Neural progenitor cell (in vitro differentiated cells): ENCODE results near the gene AGBL4. TPM values are rescaled to one million over a fixed set of nuclear protein-coding genes. Genes with fewer than 3 reads are reported as not detected.

ENCODE experiments used
- DNase-seq: peaks from one replicate; pipeline ENCODE4 v3.0.0-alpha.2; 2016; ENCODE audit warnings: low spot score
- H2AFZ ChIP-seq: fragments of 200-600 bp; sonication (generic); replicated peaks from 2 replicates; pipeline ENCODE4 v1.6.1; 2016; ENCODE audit warnings: antibody characterized with exemption
- H3F3A ChIP-seq: fragments of 200-600 bp; sonication (generic); 2 replicates; pipeline ENCODE4 v1.6.1; 2016; ENCODE audit warnings: antibody characterized with exemption, low read depth
- H3K27ac ChIP-seq: fragments of 200-600 bp; sonication (generic); 2 replicates; pipeline ENCODE4 v1.5.1; 2016; ENCODE audit warnings: mild to moderate bottlenecking
- H3K27me3 ChIP-seq: fragments of 200-600 bp; sonication (generic); 2 replicates; pipeline ENCODE4 v1.6.1; 2016; ENCODE audit warnings: mild to moderate bottlenecking, moderate library complexity
- H3K36me3 ChIP-seq: fragments of 200-600 bp; sonication (generic); 2 replicates; pipeline ENCODE4 v1.5.1; 2016
- H3K4me1 ChIP-seq: fragments of 200-600 bp; sonication (generic); 2 replicates; pipeline ENCODE4 v1.6.1; 2016; ENCODE audit warnings: mixed run types
- H3K4me2 ChIP-seq: fragments of 200-600 bp; sonication (generic); 2 replicates; pipeline ENCODE4 v1.6.1; 2016
- H3K4me3 ChIP-seq: fragments of 200-600 bp; sonication (generic); 2 replicates; pipeline ENCODE4 v1.5.1; 2016
- H3K79me2 ChIP-seq: fragments of 200-600 bp; sonication (generic); 2 replicates; pipeline ENCODE4 v1.6.1; 2016; ENCODE audit warnings: low read depth
- H3K9ac ChIP-seq: fragments of 200-600 bp; sonication (generic); 2 replicates; pipeline ENCODE4 v1.6.1; 2016
- H3K9me3 ChIP-seq: fragments of 200-600 bp; sonication (generic); 2 replicates; pipeline ENCODE4 v1.5.1; 2016; ENCODE audit warnings: low read depth
- H4K20me1 ChIP-seq: fragments of 200-600 bp; sonication (generic); 2 replicates; pipeline ENCODE4 v1.6.1; 2016; ENCODE audit warnings: low read depth
- H3K27ac Mint-ChIP-seq: 3 replicates; pipeline ENCODE4 v1.8.0; 2021; ENCODE audit warnings: mixed read lengths
- H3K27me3 Mint-ChIP-seq: 2 replicates; pipeline ENCODE4 v1.8.0; 2022; ENCODE audit warnings: low read depth, mild to moderate bottlenecking, inconsistent platforms, moderate library complexity, mixed read lengths; ENCODE audit not compliant: insufficient read depth
- H3K36me3 Mint-ChIP-seq: 3 replicates; pipeline ENCODE4 v1.8.0; 2021; ENCODE audit warnings: mixed read lengths
- H3K4me1 Mint-ChIP-seq: 3 replicates; pipeline ENCODE4 v1.8.0; 2021; ENCODE audit warnings: mixed read lengths
- H3K4me3 Mint-ChIP-seq: 3 replicates; pipeline ENCODE4 v1.8.0; 2021; ENCODE audit warnings: mild to moderate bottlenecking, moderate library complexity, mixed read lengths
- H3K9me3 Mint-ChIP-seq: 3 replicates; pipeline ENCODE4 v1.8.0; 2020; ENCODE audit warnings: mixed read lengths
- CTCF ChIP-seq: fragments of 200-600 bp; sonication (generic); IDR thresholded peaks from 2 replicates; pipeline ENCODE4 v1.5.1; 2017; ENCODE audit warnings: antibody characterized with exemption, mild to moderate bottlenecking
- EZH2 ChIP-seq: fragments of 200-600 bp; sonication (generic); IDR thresholded peaks from 2 replicates; pipeline ENCODE4 v1.6.1; 2017; ENCODE audit warnings: antibody characterized with exemption, mild to moderate bottlenecking, moderate library complexity
- EZH2phosphoT487 ChIP-seq: fragments of 200-600 bp; sonication (generic); IDR thresholded peaks from 2 replicates; pipeline ENCODE4 v1.6.1; 2017; ENCODE audit warnings: antibody characterized with exemption
- total RNA-seq: library from RNA; depleted of rRNA; stranded (reverse); fragments of >200 nt; gene quantifications from 2 replicates; pipeline ENCODE4 v1.2.3, GENCODE V29; 2015; ENCODE audit warnings: low replicate concordance

The AGBL4 gene
- total RNA-seq, 1 donor from 2014 or later = 1.5 TPM

DNA sequence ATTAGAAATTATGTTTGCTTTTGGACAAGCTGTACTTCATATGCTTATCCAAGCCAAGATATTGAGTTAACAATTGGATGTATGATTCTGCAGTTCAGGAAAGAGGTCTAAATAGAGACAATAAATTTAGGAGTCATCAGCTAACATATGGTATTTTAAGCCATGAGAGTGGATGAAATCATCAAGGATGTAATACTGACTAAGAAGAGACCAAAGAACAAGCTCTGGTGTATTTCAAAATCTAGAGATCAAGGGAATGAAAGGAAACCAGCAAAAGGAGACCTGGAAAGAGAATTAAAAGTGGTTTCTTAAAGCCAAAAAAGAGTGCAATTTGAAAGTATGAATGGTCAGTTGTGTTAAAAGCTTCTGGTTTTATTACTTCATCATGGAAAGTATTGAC, 1063.4 kb downstream of the AGBL4 start:
- DNase-seq = no peak
- Histone ChIP-seq H2AFZ (no peak overlapping the region), H3K27me3 (no peaks in the 10 kb centered on the region), H3K36me3 (no peaks in the 10 kb centered on the region), H3K27ac (no peak overlapping the region), H3K9me3 (no peaks in the 10 kb centered on the region), H3F3A (no peaks in the 10 kb centered on the region), H3K79me2 (no peaks in the 10 kb centered on the region), H3K4me3 (no peak overlapping the region), H3K4me1 (no peaks in the 10 kb centered on the region), H3K9ac (no peak overlapping the region), H3K4me2 (no peak overlapping the region), H4K20me1 (no peaks in the 10 kb centered on the region)
- Mint-ChIP-seq H3K27ac (no peak overlapping the region), H3K4me3 (no peak overlapping the region), H3K4me1 (no peaks in the 10 kb centered on the region), H3K27me3 (no peaks in the 10 kb centered on the region), H3K9me3 (no peaks in the 10 kb centered on the region), H3K36me3 (no peaks in the 10 kb centered on the region)
- no peak for TF ChIP-seq EZH2
- no peak for TF ChIP-seq EZH2phosphoT487
- no peak for TF ChIP-seq CTCF

- no peaks in the 10 kb centered on the region for H3K27me3 ChIP-seq
- TF ChIP-seq EZH2phosphoT487 (no peak), EZH2 (no peak), CTCF (no peak)
- DNase-seq = no peak
- no peaks in the 10 kb centered on the region for H3F3A ChIP-seq
- no peaks in the 10 kb centered on the region for H3K36me3 Mint-ChIP-seq
- H3K4me3 Mint-ChIP-seq = no peak overlapping the region
- no peak overlapping the region for H2AFZ ChIP-seq
- H3K9me3 Mint-ChIP-seq = no peaks in the 10 kb centered on the region
- no peaks in the 10 kb centered on the region for H4K20me1 ChIP-seq
- no peaks in the 10 kb centered on the region for H3K4me1 ChIP-seq
- H3K36me3 ChIP-seq = no peaks in the 10 kb centered on the region
- no peaks in the 10 kb centered on the region for H3K4me1 Mint-ChIP-seq
- no peak overlapping the region for H3K4me2 ChIP-seq
- H3K27ac Mint-ChIP-seq = no peak overlapping the region
- no peak overlapping the region for H3K27ac ChIP-seq
- no peaks in the 10 kb centered on the region for H3K9me3 ChIP-seq
- H3K9ac ChIP-seq = no peak overlapping the region
- H3K27me3 Mint-ChIP-seq = peaks cover 2% of the 10 kb centered on the region
- H3K4me3 ChIP-seq = no peak overlapping the region
- no peaks in the 10 kb centered on the region for H3K79me2 ChIP-seq
Observed at GRCh38 chr1:48955774-48956173, 1068.0 kb downstream of the AGBL4 start.

- no peak overlapping the region for H3K9ac ChIP-seq
- TF ChIP-seq EZH2 (no peak), EZH2phosphoT487 (no peak), CTCF (no peak)
- Mint-ChIP-seq H3K4me1 (no peaks in the 10 kb centered on the region), H3K4me3 (no peak overlapping the region), H3K36me3 (no peaks in the 10 kb centered on the region), H3K27ac (no peak overlapping the region), H3K9me3 (no peaks in the 10 kb centered on the region), H3K27me3 (peaks cover 2% of the 10 kb centered on the region)
- no peaks in the 10 kb centered on the region for H4K20me1 ChIP-seq
- H3K36me3 ChIP-seq = no peaks in the 10 kb centered on the region
- no peaks in the 10 kb centered on the region for H3K79me2 ChIP-seq
- H3F3A ChIP-seq = no peaks in the 10 kb centered on the region
- no peak overlapping the region for H3K4me3 ChIP-seq
- no peak for DNase-seq
- no peaks in the 10 kb centered on the region for H3K27me3 ChIP-seq
- no peaks in the 10 kb centered on the region for H3K4me1 ChIP-seq
- no peaks in the 10 kb centered on the region for H3K9me3 ChIP-seq
- H2AFZ ChIP-seq = no peak overlapping the region
- H3K27ac ChIP-seq = no peak overlapping the region
- H3K4me2 ChIP-seq = no peak overlapping the region
Observed at GRCh38 chr1:48953617-48954016, 1070.1 kb downstream of the AGBL4 start.
